HG03342 (cell line): ENCODE results near the gene HBB.

Source experiments
- ATAC-seq: cut with Tn5 transposase; IDR thresholded peaks from one replicate; pipeline ENCODE4 v1.9.1; 2021; ENCODE audit warnings: mild to moderate bottlenecking, moderate library complexity; ENCODE audit not compliant: unreplicated experiment

HBB gene

GRCh38 chr11:5228124-5228523 lies 1.3 kb upstream of the HBB start:
- ATAC-seq, result no peak

GRCh38 chr11:5227681-5228080 lies 810 bp upstream of the HBB start:
- ATAC-seq, result no peak

- no peak for ATAC-seq
These were observed 1.4 kb downstream of the HBB start for GRCh38 chr11:5225480-5225871.

- no peak for ATAC-seq
These were observed 2.1 kb downstream of the HBB start for GRCh38 chr11:5224538-5225479.

- no peak for ATAC-seq
These were observed 3.2 kb downstream of the HBB start for GRCh38 chr11:5223686-5224085.

- ATAC-seq, result no peak
These were observed 3.7 kb downstream of the HBB start for GRCh38 chr11:5223146-5223545.

GRCh38 chr11:5210376-5210885 lies 16.4 kb downstream of the HBB start:
- no peak for ATAC-seq

- peak; percentile 66 for ATAC-seq
These were observed 22.1 kb downstream of the HBB start for GRCh38 chr11:5204787-5205186.

GRCh38 chr11:5203366-5203765 lies 23.5 kb downstream of the HBB start:
- no peak for ATAC-seq

- ATAC-seq, result no peak
These were observed 26.3 kb downstream of the HBB start, which contains the start of gene OR51V1 for GRCh38 chr11:5200582-5200981. Gene OR51V1 (minus strand): TSS chr11:5200682. CDS start chr11:5200682, 0 bp downstream.

- ATAC-seq, result no peak
These were observed 28.6 kb downstream of the HBB start for GRCh38 chr11:5198285-5198684.

- no peak for ATAC-seq
These were observed 29.3 kb downstream of the HBB start for GRCh38 chr11:5197536-5197935.

GRCh38 chr11:5196731-5197130 lies 30.1 kb downstream of the HBB start:
- no peak for ATAC-seq

GRCh38 chr11:5196067-5196466 lies 30.8 kb downstream of the HBB start:
- no peak for ATAC-seq

- no peak for ATAC-seq
These were observed 34.1 kb downstream of the HBB start for GRCh38 chr11:5192738-5193137.

GRCh38 chr11:5188201-5188600 lies 38.7 kb downstream of the HBB start:
- ATAC-seq, result no peak

GRCh38 chr11:5178046-5178837 lies 48.6 kb downstream of the HBB start:
- no peak for ATAC-seq
